ENCODE data around the gene PLCD1. TPM values are rescaled to one million over a fixed set of nuclear protein-coding genes. Genes with fewer than 3 reads are reported as not detected.

Gene PLCD1
- total and polyA plus RNA-seq, 2 of the 13 experiments (the other 11 are each of a cell fraction or from before 2014, with no cell fraction given), result 10.1 to 12.4 TPM

GRCh38 chr3:38004415-38005075 is 24.9 kb downstream of the PLCD1 start (continued):
- TF ChIP-seq HOXD1 (CRISPR knock-in tag; IDR thresholded peaks at IDR 0.05), result peak; percentile 69
- TF ChIP-seq CREBL2 (CRISPR knock-in tag; IDR thresholded peaks at IDR 0.05; ENCODE audit: borderline replicate concordance), result no peak
- TF ChIP-seq FOXA3 (CRISPR knock-in tag; IDR thresholded peaks at IDR 0.05), result peak; percentile 85
- no peak for TF ChIP-seq TCF12 (IDR thresholded peaks at IDR 0.05)
- no peak for TF ChIP-seq TCF12 (CRISPR knock-in tag; IDR thresholded peaks at IDR 0.05)
- 0 out of 2 replicates have a peak, but pooled peaks have one; percentile 43 for TF ChIP-seq ZNF138 (CRISPR knock-in tag; IDR thresholded peaks at IDR 0.05; ENCODE audit: low read depth)
- TF ChIP-seq TAF15 (IDR thresholded peaks at IDR 0.05; ENCODE audit: low read depth, low read length, poor library complexity, severe bottlenecking), result no peak
- TF ChIP-seq ATF2 (CRISPR knock-in tag; IDR thresholded peaks at IDR 0.05), result no peak; the same call in 1 of the 2 replicates
- TF ChIP-seq KLF9 (CRISPR knock-in tag; IDR thresholded peaks at IDR 0.05; ENCODE audit: low read depth), result no peak; the same call in 1 of the 2 replicates
- peak; percentile 56; the same call in 1 of the 2 replicates for TF ChIP-seq ZNF230 (CRISPR knock-in tag; IDR thresholded peaks at IDR 0.05)
- no peak for TF ChIP-seq PAWR (CRISPR knock-in tag; IDR thresholded peaks at IDR 0.05; ENCODE audit: borderline replicate concordance)
- TF ChIP-seq MAZ (IDR thresholded peaks at IDR 0.05; ENCODE audit: borderline replicate concordance, low read depth, low read length), result no peak
- peak; percentile 14; the same call in 1 of the 2 replicates for TF ChIP-seq MAZ (CRISPR knock-in tag; IDR thresholded peaks at IDR 0.05; ENCODE audit: low read depth)
- TF ChIP-seq SNAPC2 (CRISPR knock-in tag; IDR thresholded peaks at IDR 0.05), result no peak
- no peak for TF ChIP-seq CBX2 (IDR thresholded peaks at IDR 0.05; ENCODE audit: low read depth, low read length)
- TF ChIP-seq CBX2 (CRISPR knock-in tag; IDR thresholded peaks at IDR 0.05; ENCODE audit: low read depth), result no peak
- 0 out of 2 replicates have a peak, but pooled peaks have one; percentile 35 for TF ChIP-seq EEA1 (CRISPR knock-in tag; IDR thresholded peaks at IDR 0.05; ENCODE audit: borderline replicate concordance)
- TF ChIP-seq ZNF761 (CRISPR knock-in tag; conservative IDR thresholded peaks at IDR 0.05), result no peak
- TF ChIP-seq HMGXB4 (CRISPR knock-in tag; IDR thresholded peaks at IDR 0.05; ENCODE audit: borderline replicate concordance in 1 of 2, low read depth in 1 of 2), result peak; percentile 79 to 87; a peak in 3 of 4 replicates
- 0 out of 2 replicates have a peak, but pooled peaks have one; percentile 13 for TF ChIP-seq TBX2 (CRISPR knock-in tag; IDR thresholded peaks at IDR 0.05; ENCODE audit: borderline replicate concordance)
- TF ChIP-seq PAXIP1 (CRISPR knock-in tag; conservative IDR thresholded peaks at IDR 0.05), result no peak; the same call in 1 of the 2 replicates
- TF ChIP-seq FOXK1 (CRISPR knock-in tag; IDR thresholded peaks at IDR 0.05; ENCODE audit: borderline replicate concordance, low read depth), result peak; percentile 50; the same call in 1 of the 2 replicates

Data from HepG2 (cell line).